ENCODE data around the gene SPOCK1. TPM values are rescaled to one million over a fixed set of nuclear protein-coding genes. Genes with fewer than 3 reads are reported as not detected.

Gene SPOCK1
- polyA plus RNA-seq, 2 of the 4 experiments (the other 2 are of a cell fraction): 28.9 to 40.8 TPM

DNA sequence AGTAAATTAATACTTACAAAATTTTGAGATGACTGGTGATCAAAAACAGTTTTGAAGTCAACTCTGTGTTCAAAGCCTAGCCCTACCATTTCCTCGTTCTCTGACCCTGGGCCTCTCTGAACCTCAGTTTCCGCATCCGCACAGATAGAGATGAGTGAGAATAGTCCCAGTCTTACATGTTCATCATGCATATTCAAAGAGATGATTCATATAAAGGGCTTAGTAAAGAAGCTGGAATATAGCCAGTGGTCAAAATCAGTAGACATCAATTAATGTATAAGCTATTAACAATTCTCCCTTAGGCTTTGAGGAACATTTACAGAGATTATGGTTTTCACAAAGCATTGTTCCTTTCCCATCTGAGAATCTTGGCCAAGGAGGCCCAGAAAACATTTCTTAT, 250.6 kb downstream of the SPOCK1 start:
- Histone ChIP-seq H3K4me2 (no peak overlapping the region), H3K4me3 (no peak overlapping the region), H3K4me1 (no peaks in the 10 kb centered on the region), H3K9me3 (no peaks in the 10 kb centered on the region), H3K27ac (no peak overlapping the region)
- WGBS (ENCODE audit: missing lambda C conversion rate): 89% methylated on average over 3 of the region's 3 CpGs
- FAIRE-seq (no peak), DNase-seq (ENCODE audit: low read depth in 1 of 2, low spot score in 1 of 2) (no peak), ATAC-seq (no peak)
- ChIA-PET CTCF (interaction anchor here (1.7 kb wide), 1 partner anchor 16 kb away, joined by 4 read pairs; no protein-coding TSS in a partner anchor), POLR2A (no interaction called here)
- no peak for TF ChIP-seq CHD4 (IDR thresholded peaks at IDR 0.05; ENCODE audit: borderline replicate concordance)
- no peak for TF ChIP-seq CEBPB (IDR thresholded peaks at IDR 0.05)
- TF ChIP-seq ZNF302 (CRISPR knock-in tag; IDR thresholded peaks at IDR 0.05): no peak
- TF ChIP-seq, protein P1, sequence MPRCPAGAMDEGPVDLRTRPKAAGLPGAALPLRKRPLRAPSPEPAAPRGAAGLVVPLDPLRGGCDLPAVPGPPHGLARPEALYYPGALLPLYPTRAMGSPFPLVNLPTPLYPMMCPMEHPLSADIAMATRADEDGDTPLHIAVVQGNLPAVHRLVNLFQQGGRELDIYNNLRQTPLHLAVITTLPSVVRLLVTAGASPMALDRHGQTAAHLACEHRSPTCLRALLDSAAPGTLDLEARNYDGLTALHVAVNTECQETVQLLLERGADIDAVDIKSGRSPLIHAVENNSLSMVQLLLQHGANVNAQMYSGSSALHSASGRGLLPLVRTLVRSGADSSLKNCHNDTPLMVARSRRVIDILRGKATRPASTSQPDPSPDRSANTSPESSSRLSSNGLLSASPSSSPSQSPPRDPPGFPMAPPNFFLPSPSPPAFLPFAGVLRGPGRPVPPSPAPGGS (IDR thresholded peaks at IDR 0.05): no peak
- no peak for TF ChIP-seq RNF2 (IDR thresholded peaks at IDR 0.05; ENCODE audit: borderline replicate concordance, low read depth)
- TF ChIP-seq SREBF2 (IDR thresholded peaks at IDR 0.05): no peak
- TF ChIP-seq PHF8 (IDR thresholded peaks at IDR 0.05; ENCODE audit: borderline replicate concordance, low read depth): no peak
- no peak for TF ChIP-seq MAX (IDR thresholded peaks at IDR 0.05)
- TF ChIP-seq ZC3H11A (IDR thresholded peaks at IDR 0.05): no peak
- TF ChIP-seq, protein P2, sequence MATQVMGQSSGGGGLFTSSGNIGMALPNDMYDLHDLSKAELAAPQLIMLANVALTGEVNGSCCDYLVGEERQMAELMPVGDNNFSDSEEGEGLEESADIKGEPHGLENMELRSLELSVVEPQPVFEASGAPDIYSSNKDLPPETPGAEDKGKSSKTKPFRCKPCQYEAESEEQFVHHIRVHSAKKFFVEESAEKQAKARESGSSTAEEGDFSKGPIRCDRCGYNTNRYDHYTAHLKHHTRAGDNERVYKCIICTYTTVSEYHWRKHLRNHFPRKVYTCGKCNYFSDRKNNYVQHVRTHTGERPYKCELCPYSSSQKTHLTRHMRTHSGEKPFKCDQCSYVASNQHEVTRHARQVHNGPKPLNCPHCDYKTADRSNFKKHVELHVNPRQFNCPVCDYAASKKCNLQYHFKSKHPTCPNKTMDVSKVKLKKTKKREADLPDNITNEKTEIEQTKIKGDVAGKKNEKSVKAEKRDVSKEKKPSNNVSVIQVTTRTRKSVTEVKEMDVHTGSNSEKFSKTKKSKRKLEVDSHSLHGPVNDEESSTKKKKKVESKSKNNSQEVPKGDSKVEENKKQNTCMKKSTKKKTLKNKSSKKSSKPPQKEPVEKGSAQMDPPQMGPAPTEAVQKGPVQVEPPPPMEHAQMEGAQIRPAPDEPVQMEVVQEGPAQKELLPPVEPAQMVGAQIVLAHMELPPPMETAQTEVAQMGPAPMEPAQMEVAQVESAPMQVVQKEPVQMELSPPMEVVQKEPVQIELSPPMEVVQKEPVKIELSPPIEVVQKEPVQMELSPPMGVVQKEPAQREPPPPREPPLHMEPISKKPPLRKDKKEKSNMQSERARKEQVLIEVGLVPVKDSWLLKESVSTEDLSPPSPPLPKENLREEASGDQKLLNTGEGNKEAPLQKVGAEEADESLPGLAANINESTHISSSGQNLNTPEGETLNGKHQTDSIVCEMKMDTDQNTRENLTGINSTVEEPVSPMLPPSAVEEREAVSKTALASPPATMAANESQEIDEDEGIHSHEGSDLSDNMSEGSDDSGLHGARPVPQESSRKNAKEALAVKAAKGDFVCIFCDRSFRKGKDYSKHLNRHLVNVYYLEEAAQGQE (IDR thresholded peaks at IDR 0.05): no peak
- no peak for TF ChIP-seq MAFK (IDR thresholded peaks at IDR 0.05; ENCODE audit: partially characterized antibody)
- TF ChIP-seq POLR2A (IDR thresholded peaks at IDR 0.05; ENCODE audit: low read length): no peak
- TF ChIP-seq TFCP2L1 (CRISPR knock-in tag; IDR thresholded peaks at IDR 0.05): no peak
- no peak for TF ChIP-seq RAD21 (conservative IDR thresholded peaks at IDR 0.05 in 1 of 2, IDR thresholded peaks at IDR 0.05 in 1 of 2)
- no peak for TF ChIP-seq JUNB (IDR thresholded peaks at IDR 0.05)

DNA sequence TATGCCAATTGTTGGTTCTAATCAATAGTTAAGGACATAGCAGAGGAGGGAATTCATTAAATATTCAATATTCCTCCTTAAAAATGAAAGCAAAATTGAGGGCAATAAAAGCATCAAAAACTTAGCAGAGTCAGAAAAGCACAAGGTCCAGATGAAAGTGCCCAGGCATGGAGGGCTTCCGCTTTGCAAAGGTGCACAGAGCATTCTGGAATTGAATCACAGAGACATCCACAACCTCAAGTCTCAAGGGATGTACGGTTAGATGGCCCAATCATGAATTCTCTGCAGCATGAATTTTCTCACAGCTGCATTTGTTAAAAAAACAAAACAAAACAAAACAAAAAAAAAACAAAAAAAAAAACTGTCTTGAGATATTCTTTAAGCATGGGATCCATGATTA, 253.7 kb downstream of the SPOCK1 start:
- Histone ChIP-seq H3K4me3 (no peak overlapping the region), H3K4me1 (no peaks in the 10 kb centered on the region), H3K27ac (no peak overlapping the region), H3K9me3 (no peaks in the 10 kb centered on the region), H3K4me2 (no peak overlapping the region)
- ChIA-PET CTCF (interaction anchor here (2.0 kb wide), 1 partner anchor 9 kb away, joined by 4 read pairs; no protein-coding TSS in a partner anchor), POLR2A (no interaction called here)
- ATAC-seq: no peak
- no peak for TF ChIP-seq RARB (CRISPR knock-in tag; IDR thresholded peaks at IDR 0.05)
- no peak for TF ChIP-seq HOXB13 (CRISPR knock-in tag; IDR thresholded peaks at IDR 0.05; ENCODE audit: low read depth)
- TF ChIP-seq BHLHE40 (IDR thresholded peaks at IDR 0.05; ENCODE audit: low read depth, low read length): no peak
- TF ChIP-seq PHF8 (IDR thresholded peaks at IDR 0.05; ENCODE audit: borderline replicate concordance, low read depth): no peak
- TF ChIP-seq TP53 (CRISPR knock-in tag; IDR thresholded peaks at IDR 0.05): no peak
- TF ChIP-seq POLR2AphosphoS2 (conservative IDR thresholded peaks at IDR 0.05; ENCODE audit: low read length): no peak
- TF ChIP-seq RCOR1 (IDR thresholded peaks at IDR 0.05; ENCODE audit: low read depth, low read length): no peak
- TF ChIP-seq NFE2L2 (conservative IDR thresholded peaks at IDR 0.05; ENCODE audit: low read length): no peak
- TF ChIP-seq FOXS1 (CRISPR knock-in tag; IDR thresholded peaks at IDR 0.05): no peak
- TF ChIP-seq EHMT2 (IDR thresholded peaks at IDR 0.05; ENCODE audit: low read depth): no peak
- TF ChIP-seq, protein P3, sequence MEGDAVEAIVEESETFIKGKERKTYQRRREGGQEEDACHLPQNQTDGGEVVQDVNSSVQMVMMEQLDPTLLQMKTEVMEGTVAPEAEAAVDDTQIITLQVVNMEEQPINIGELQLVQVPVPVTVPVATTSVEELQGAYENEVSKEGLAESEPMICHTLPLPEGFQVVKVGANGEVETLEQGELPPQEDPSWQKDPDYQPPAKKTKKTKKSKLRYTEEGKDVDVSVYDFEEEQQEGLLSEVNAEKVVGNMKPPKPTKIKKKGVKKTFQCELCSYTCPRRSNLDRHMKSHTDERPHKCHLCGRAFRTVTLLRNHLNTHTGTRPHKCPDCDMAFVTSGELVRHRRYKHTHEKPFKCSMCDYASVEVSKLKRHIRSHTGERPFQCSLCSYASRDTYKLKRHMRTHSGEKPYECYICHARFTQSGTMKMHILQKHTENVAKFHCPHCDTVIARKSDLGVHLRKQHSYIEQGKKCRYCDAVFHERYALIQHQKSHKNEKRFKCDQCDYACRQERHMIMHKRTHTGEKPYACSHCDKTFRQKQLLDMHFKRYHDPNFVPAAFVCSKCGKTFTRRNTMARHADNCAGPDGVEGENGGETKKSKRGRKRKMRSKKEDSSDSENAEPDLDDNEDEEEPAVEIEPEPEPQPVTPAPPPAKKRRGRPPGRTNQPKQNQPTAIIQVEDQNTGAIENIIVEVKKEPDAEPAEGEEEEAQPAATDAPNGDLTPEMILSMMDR (IDR thresholded peaks at IDR 0.05): no peak
- no peak for TF ChIP-seq CBX8 (IDR thresholded peaks at IDR 0.05)
- TF ChIP-seq, protein P4, sequence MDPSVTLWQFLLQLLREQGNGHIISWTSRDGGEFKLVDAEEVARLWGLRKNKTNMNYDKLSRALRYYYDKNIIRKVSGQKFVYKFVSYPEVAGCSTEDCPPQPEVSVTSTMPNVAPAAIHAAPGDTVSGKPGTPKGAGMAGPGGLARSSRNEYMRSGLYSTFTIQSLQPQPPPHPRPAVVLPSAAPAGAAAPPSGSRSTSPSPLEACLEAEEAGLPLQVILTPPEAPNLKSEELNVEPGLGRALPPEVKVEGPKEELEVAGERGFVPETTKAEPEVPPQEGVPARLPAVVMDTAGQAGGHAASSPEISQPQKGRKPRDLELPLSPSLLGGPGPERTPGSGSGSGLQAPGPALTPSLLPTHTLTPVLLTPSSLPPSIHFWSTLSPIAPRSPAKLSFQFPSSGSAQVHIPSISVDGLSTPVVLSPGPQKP (IDR thresholded peaks at IDR 0.05; ENCODE audit: low read depth, low read length): no peak
- TF ChIP-seq POLR2A (IDR thresholded peaks at IDR 0.05; ENCODE audit: low read length): no peak
- TF ChIP-seq HOXA7 (CRISPR knock-in tag; IDR thresholded peaks at IDR 0.05): no peak
- TF ChIP-seq CBX2 (IDR thresholded peaks at IDR 0.05; ENCODE audit: borderline replicate concordance, low read depth): no peak
- TF ChIP-seq HEYL (CRISPR knock-in tag; IDR thresholded peaks at IDR 0.05): no peak
- TF ChIP-seq MYC (IDR thresholded peaks at IDR 0.05; ENCODE audit: borderline replicate concordance, low read length): no peak
- no peak for TF ChIP-seq ESRRA (IDR thresholded peaks at IDR 0.05; ENCODE audit: borderline replicate concordance, low read length)
- TF ChIP-seq CEBPB (IDR thresholded peaks at IDR 0.05): no peak
- DNase-seq (ENCODE audit: low read depth in 1 of 2, low spot score in 1 of 2): no peak
- 70% methylated on average over 2 of the region's 2 CpGs for WGBS (ENCODE audit: missing lambda C conversion rate)
- FAIRE-seq: no peak
